Activated T-helper 17 cell treated with anti-CD3 and anti-CD28 coated beads, Interleukin-2, amount 50 U/mL, for 72 hours (primary cell): Measurements from ENCODE around the gene CDV3. TPM values are rescaled to one million over a fixed set of nuclear protein-coding genes. Genes with fewer than 3 reads are reported as not detected.
A peak's percentile ranks its signal among the peaks of the same experiment; 100 is the strongest.
"Not testable (repeated sequence)": the region's sequence is repeated elsewhere in the genome, so short reads cannot be mapped to it uniquely, and the experiment has no call there.

Experiments used
- ATAC-seq: fragments of 150-1000 bp; cut with Tn5 transposase; replicated peaks from 2 replicates; pipeline ENCODE4 v1.10.0; 2021; ENCODE audit warnings: mild to moderate bottlenecking, moderate library complexity
- H3K27ac Mint-ChIP-seq: one replicate; pipeline ENCODE4 v1.8.0; 2022; ENCODE audit warnings: mixed read lengths
- H3K27me3 Mint-ChIP-seq: one replicate; pipeline ENCODE4 v1.8.0; 2022; ENCODE audit warnings: mixed read lengths
- H3K36me3 Mint-ChIP-seq: one replicate; pipeline ENCODE4 v1.8.0; 2022; ENCODE audit warnings: low read depth, mild to moderate bottlenecking, mixed read lengths
- H3K4me1 Mint-ChIP-seq: one replicate; pipeline ENCODE4 v1.8.0; 2022; ENCODE audit warnings: mixed read lengths
- H3K4me3 Mint-ChIP-seq: one replicate; pipeline ENCODE4 v1.8.0; 2022; ENCODE audit warnings: mild to moderate bottlenecking, mixed read lengths
- H3K9me3 Mint-ChIP-seq: one replicate; pipeline ENCODE4 v1.8.0; 2022; ENCODE audit warnings: mixed read lengths
- total RNA-seq, 2 donors: library from RNA; stranded (reverse); gene quantifications; one replicate each; pipeline ENCODE4 v1.2.3, GENCODE V29; 2022

The CDV3 gene, protein sequence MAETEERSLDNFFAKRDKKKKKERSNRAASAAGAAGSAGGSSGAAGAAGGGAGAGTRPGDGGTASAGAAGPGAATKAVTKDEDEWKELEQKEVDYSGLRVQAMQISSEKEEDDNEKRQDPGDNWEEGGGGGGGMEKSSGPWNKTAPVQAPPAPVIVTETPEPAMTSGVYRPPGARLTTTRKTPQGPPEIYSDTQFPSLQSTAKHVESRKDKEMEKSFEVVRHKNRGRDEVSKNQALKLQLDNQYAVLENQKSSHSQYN
- 100 to 1,000 TPM; 131 to 245 TPM for total RNA-seq

DNA sequence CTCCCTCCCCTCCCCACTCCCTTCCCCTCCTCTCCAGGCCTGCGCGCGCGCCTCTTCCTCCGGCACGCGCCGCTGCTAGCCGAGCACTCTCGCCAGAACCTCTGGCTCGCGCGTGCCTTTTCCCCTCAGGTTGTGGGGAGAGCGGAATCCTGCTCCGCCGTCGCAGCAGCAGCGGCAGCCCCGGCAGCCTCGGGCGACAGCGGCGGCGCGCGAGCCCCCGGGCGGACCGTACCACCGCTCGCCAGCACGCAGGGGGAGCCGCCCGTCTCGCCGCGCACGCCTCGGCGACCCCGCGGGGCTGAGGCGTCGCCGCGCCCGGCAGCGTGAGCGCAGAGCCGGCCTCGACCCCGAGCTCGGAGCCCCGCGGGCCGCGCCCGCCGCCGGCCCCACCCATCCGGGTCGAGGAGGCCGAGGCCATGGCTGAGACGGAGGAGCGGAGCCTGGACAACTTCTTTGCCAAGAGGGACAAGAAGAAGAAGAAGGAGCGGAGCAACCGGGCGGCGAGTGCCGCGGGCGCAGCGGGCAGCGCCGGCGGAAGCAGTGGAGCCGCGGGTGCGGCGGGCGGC, at the start of gene CDV3:
CDV3 (plus strand) TSS at position 58 of the 566 bp plus-strand sequence; CDS start at position 417, 359 bp downstream.
- H3K4me1 Mint-ChIP-seq: peaks cover 31% of the 10 kb centered on the region
- peak within 1 kb of the TSS; percentile 98 for H3K4me3 Mint-ChIP-seq
- peak; percentile 26 for ATAC-seq
- no peaks in the 10 kb centered on the region for H3K27me3 Mint-ChIP-seq
- peaks cover 51% of the 10 kb centered on the region for H3K36me3 Mint-ChIP-seq
- no peaks in the 10 kb centered on the region for H3K9me3 Mint-ChIP-seq
- peak within 1 kb of the TSS; percentile 98 for H3K27ac Mint-ChIP-seq

DNA sequence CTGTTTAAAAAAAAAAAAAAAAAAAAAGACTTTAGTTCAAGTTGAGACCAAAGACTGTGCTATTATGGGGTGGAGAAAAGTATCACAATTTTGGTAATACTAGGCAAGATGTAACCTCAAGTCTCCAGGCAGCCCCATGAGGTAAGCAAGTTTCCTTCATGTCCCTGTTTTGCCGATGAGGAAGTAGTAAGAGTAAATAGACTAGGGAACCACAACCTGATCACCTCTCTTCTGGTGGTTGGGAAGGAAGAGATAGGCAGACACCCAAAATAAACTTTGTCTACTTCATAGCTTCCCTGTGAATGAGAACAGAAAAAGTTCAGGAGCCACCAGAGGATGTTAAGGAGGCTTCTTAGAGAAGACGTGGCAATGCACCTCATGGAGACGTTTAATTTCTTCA, 49.7 kb upstream of the CDV3 start:
- H3K4me1 Mint-ChIP-seq, H3K9me3 Mint-ChIP-seq, H3K27ac Mint-ChIP-seq, H3K27me3 Mint-ChIP-seq, ATAC-seq, H3K4me3 Mint-ChIP-seq, H3K36me3 Mint-ChIP-seq: not testable (repeated sequence)

DNA sequence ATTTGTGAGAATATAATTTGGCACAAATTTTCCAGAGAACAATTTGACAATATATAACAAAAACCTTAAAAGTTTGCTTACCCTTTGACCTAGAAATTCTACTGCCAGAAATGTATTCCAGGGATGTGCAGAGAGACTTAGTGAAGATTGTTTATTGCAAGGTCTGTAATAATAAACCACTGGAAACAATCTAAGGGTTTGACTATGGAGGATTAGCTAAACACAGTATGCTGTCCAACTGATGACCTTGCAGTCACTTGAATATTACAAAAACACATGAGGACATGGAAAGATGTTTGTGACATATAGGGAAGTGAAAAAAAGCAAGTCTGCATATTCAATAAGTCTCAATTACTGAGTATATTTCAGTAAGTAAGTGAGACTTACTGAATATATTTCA, 48.1 kb upstream of the CDV3 start:
- no peaks in the 10 kb centered on the region for H3K27me3 Mint-ChIP-seq
- no peak overlapping the region for H3K27ac Mint-ChIP-seq
- H3K36me3 Mint-ChIP-seq: no peaks in the 10 kb centered on the region

DNA sequence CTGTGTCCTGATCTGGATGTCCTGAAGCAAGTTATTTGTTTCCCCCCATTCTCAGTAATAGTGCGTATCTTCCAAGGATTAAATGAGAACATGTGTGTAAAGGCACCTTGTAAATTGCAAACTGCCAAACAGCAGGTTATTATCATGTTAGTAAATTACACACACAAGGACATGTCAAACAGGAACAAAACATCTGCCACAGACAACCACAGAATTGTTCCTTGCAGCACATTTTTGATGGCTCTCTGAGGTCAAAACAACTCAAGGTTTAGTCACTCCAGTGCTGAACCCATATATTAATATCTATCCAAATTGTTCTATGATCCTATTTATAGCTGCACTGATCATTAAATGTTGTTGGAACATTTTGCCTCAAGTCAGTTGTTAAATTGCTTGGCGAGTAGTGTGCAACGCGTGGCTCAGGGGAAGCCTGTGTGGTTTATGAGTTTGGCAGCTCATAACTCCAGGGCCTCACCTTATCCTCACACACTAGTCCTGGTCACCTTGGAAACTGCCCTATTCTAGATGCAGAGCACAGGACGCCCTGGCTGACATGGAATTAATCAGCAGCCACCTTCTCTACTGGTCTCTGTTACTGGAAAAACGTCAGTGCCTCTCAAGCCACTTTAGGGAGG, 46.3 kb upstream of the CDV3 start:
- Mint-ChIP-seq H3K4me3 (no peak overlapping the region), H3K27ac (no peak overlapping the region), H3K9me3 (peaks cover 7% of the 10 kb centered on the region), H3K4me1 (no peaks in the 10 kb centered on the region), H3K36me3 (no peaks in the 10 kb centered on the region), H3K27me3 (no peaks in the 10 kb centered on the region)
- ATAC-seq: no peak

More for the DNA sequence above, 48.1 kb upstream of the CDV3 start:
- Mint-ChIP-seq H3K9me3 (peaks cover 7% of the 10 kb centered on the region), H3K4me1 (no peaks in the 10 kb centered on the region), H3K4me3 (no peak overlapping the region)
- ATAC-seq: no peak

DNA sequence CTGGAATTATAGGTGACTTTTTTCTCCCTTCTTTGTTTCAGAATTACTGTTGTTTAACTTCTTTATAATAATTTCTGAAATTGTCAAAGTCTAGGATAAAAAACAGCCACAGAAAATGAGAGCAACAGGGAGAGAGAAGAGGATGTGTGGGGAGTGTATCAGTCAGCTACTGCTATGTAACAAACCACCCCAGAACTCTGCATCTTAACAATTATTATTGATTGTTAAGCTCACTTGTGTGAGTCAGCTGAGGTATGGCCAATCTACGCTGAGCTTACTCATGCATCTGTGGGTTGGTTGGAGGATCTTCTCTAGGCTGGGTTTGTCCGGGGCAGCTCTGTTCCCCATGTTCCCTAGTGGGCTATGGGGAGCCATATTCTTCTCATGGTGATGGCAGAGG, 43.7 kb upstream of the CDV3 start:
- Mint-ChIP-seq H3K4me3 (no peak overlapping the region), H3K4me1 (no peaks in the 10 kb centered on the region), H3K36me3 (no peaks in the 10 kb centered on the region), H3K27me3 (no peaks in the 10 kb centered on the region), H3K9me3 (peaks cover 7% of the 10 kb centered on the region), H3K27ac (no peak overlapping the region)
- no peak for ATAC-seq

DNA sequence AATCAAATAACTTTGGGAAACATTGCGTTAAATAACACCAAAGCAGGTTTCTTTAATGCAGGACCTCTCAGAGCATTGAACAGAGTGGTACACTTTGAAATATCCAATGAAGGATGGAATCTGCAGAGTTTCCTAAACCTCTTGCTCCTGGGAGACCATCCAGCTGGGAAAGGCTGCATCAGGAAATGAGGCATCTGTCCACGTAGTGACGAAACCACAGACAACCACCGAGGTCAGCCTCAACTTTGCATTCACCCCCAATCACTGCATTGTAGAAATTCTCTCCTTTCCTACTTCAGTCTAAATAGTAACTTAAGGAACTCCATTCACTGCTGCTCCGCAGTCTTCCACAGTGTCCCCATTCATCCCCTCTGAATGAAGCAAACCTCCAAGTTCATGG, 41.5 kb upstream of the CDV3 start:
- H3K4me1 Mint-ChIP-seq: no peaks in the 10 kb centered on the region
- no peaks in the 10 kb centered on the region for H3K27me3 Mint-ChIP-seq
- no peak overlapping the region for H3K4me3 Mint-ChIP-seq
- ATAC-seq: no peak
- H3K9me3 Mint-ChIP-seq: peaks cover 7% of the 10 kb centered on the region
- no peak overlapping the region for H3K27ac Mint-ChIP-seq
- H3K36me3 Mint-ChIP-seq: no peaks in the 10 kb centered on the region

DNA sequence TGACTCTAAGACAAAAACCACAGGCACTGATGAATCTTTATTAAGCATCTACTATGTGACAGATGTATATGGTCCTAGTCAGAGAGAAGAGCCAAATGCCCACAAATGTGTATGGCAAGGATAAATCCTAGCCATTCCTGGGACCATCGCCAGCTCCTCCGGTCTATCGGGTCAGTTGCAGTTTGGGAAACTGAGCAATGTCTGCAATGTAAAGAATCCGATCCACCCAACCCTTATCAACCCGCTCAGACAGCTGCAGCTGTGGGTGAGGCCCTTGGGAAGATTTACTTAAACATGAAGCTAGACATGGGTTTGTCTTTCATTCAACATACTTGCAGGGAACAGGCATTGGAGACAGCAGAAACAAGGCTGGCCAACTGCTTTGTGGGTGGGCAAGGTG, 40.5 kb upstream of the CDV3 start:
- Mint-ChIP-seq H3K27ac (no peak overlapping the region), H3K4me1 (no peaks in the 10 kb centered on the region)

DNA sequence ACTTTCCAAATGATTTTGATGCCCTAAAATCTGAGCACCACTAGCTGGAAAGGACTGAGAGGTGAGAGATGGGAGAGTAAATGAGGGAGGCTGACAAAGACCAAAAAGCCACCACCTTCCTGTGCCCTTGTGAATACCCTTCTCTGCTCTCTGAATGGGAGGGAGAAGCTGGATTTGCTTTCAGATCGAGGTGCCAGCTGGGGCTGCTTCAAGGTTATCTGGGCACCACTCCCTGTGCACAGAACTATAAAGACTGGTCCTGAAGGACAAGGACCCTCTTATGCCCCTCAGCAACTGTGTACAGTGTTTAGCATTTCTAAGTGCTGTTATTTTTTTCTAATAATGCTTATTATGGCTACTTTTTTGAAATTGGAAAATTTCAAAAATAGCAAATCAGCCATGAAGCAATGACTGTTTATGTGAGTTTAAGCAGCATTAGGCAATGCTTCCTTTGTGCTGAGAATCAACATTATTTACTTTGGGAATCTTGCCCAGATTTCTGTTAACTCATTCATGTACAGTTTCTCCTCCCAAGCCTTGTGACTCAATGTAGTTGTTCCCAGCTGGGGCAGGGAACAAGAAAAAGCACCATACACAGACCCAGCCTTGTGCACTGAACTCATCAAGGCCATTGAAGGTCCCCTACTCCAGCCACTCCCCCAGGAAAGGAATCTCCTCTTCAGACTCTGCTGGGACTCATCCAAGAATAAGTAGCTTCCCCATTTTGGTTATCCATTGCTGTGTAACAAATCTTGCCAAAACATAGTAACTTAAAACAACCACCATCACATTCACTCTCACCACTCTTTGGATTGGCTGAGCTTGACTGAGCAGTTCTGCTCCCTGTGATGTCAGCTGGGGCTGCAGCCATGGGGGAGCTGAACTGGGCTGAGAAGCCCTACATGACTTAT, 37.3 kb upstream of the CDV3 start:
- Mint-ChIP-seq H3K36me3 (no peaks in the 10 kb centered on the region), H3K4me3 (no peak overlapping the region), H3K27ac (no peak overlapping the region), H3K27me3 (no peaks in the 10 kb centered on the region), H3K9me3 (peaks cover 4% of the 10 kb centered on the region), H3K4me1 (no peaks in the 10 kb centered on the region)
- no peak for ATAC-seq

More for the DNA sequence above, 40.5 kb upstream of the CDV3 start:
- Mint-ChIP-seq H3K9me3 (peaks cover 8% of the 10 kb centered on the region), H3K4me3 (no peak overlapping the region), H3K36me3 (no peaks in the 10 kb centered on the region), H3K27me3 (no peaks in the 10 kb centered on the region)
- ATAC-seq: no peak

DNA sequence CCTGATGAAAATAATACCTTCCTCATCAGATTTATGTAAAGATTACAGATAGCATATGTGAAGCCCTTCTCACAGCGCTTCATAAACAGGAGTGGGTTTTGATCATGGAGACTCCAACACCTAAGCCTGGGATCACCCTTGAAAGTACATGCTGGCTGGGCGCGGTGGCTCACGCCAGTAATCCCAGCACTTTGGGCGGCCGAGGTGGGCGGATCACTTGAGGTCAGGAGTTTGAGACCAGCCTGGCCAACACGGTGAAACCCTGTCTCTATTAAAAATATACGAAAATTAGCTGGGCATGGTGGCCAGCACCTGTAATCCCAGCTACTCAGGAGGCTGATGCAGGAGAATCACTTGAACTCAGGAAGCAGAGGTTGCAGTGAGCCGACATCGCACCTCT, 36.4 kb upstream of the CDV3 start:
- not testable (repeated sequence) for H3K9me3 Mint-ChIP-seq, H3K4me3 Mint-ChIP-seq, ATAC-seq, H3K4me1 Mint-ChIP-seq, H3K27ac Mint-ChIP-seq, H3K27me3 Mint-ChIP-seq, H3K36me3 Mint-ChIP-seq

DNA sequence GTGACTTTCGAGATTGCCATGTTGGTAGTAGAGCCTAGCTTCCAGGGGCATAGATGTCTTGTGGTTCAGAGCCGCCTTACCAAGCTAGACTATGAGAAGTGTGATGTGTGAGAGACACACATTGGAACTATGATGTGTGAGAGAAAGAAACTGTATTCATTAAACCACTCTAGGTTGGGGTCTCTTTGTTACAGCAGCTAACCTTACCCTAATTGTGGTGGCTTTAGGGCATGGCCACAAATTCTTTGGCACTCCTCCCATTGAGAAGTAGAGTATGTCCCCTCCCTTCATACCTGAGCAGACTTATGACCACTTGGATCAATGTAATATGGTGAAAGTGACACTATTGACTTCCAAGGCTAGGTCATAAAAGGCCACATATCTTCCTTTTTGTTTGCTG, 35.3 kb upstream of the CDV3 start:
- peaks cover 4% of the 10 kb centered on the region for H3K9me3 Mint-ChIP-seq
- H3K27me3 Mint-ChIP-seq: no peaks in the 10 kb centered on the region
- H3K27ac Mint-ChIP-seq: no peak overlapping the region
- no peak overlapping the region for H3K4me3 Mint-ChIP-seq
- no peaks in the 10 kb centered on the region for H3K36me3 Mint-ChIP-seq
- no peaks in the 10 kb centered on the region for H3K4me1 Mint-ChIP-seq
- no peak for ATAC-seq

DNA sequence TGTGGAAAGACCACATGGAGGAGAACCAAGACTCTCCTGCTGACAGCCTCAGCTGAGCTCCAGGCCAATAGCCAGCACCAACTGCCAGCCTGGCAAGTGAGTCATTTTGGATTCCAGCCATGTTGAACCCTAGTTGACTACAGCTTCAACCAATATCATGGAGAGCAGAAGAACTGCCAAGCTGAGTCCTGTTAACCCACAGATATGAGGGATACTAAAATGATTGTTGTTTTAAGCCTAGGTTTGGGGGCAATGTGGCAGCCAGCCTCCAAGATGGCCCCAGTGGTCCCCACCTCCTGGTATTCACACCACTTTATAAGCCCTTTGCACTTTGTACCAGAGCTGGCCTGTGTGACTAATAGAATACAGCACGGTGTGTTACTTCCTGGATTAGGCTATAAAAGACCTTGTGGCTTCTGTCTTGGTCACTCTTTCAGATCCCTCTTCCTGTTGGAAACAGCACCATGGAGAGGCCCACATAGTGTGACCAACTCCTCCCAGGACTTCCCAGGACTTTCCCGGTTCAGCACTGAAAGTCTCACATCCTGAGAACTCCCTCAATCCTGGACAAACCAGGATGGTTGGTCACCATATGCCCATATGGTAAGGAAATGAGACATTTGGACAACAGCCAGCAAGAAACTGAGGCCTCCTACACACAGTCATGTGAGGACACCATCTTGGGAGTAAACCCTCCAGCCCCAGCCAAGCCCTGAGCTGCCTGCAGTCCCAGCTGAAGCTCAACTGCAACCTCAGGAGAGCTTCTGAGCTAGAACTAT, 32.4 kb upstream of the CDV3 start:
- Mint-ChIP-seq H3K27ac (no peak overlapping the region), H3K4me3 (no peak overlapping the region), H3K27me3 (no peaks in the 10 kb centered on the region), H3K4me1 (no peaks in the 10 kb centered on the region), H3K9me3 (peaks cover 4% of the 10 kb centered on the region), H3K36me3 (no peaks in the 10 kb centered on the region)
- ATAC-seq: peak; percentile 56

DNA sequence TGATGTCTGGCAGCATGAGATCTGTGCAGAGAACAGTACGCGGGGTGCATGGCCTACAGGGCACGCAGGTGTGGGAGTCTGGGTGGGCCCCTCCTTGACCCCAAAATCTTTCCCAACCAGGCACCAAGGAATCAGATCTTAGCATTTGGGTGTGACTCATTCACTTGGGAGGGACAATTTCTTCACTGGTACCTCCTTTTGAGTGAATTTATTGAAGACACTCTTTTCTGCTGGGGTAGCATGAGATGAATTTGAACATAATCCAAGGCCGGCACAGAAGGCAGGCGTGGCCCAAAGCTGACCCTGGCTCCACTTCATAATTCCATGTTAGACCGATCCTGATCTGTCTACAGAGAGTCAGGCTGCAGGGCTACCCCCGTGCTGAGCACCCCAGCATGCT, 30.6 kb upstream of the CDV3 start:
- Mint-ChIP-seq H3K36me3 (no peaks in the 10 kb centered on the region), H3K4me3 (no peak overlapping the region), H3K27ac (no peak overlapping the region), H3K27me3 (no peaks in the 10 kb centered on the region), H3K4me1 (no peaks in the 10 kb centered on the region), H3K9me3 (peaks cover 4% of the 10 kb centered on the region)
- no peak for ATAC-seq

DNA sequence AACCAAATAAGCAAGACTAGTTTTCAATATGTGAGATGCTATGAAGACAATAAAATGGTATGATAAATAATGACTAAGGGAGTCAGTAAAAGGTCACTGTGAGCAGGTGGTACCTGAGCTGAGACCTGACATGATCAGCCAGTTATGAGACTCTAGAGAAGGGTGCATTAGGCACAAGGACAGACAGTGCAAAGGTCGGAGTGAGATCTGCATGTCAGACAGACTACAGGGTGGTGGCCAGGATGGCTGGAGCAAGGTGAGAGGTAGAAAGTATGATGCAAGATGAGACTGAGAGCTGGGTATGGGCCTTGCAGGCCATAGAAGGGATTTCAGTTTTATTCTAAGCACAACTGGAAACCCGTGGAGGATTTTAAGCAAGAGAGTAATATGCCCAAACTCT, 28.5 kb upstream of the CDV3 start:
- not testable (repeated sequence) for H3K27me3 Mint-ChIP-seq, H3K4me3 Mint-ChIP-seq, H3K27ac Mint-ChIP-seq, H3K4me1 Mint-ChIP-seq, H3K36me3 Mint-ChIP-seq, ATAC-seq, H3K9me3 Mint-ChIP-seq

DNA sequence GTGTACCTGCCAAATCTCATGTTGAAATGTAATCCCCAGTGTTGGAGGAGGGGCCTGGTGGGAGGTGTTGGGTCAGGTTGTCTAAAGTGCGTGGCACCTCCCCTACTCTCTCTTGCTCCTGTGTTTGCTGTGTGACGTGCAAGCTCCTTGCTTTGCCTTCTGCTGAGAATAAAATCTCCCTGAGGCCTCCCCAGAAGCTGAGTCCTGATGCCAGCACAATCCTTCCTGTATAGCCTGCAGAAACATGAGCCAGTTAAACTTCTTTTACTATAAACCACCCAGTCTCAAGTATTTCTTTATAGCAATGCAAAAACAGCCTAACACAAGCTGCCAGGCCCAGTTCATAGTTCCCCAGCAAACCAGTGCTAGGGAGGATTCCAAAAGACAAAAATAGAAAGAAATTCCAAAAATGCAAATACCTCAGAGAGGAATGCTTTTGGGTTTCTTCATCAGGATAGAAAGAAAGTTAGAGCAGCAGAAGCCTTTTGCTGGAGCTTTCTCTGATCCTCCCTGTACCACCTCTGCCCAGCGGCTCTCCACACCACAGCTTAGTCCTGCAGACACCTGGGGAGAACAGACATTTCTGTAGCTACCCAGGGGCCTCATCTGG, 25.9 kb upstream of the CDV3 start:
- H3K4me1 Mint-ChIP-seq: no peaks in the 10 kb centered on the region
- no peaks in the 10 kb centered on the region for H3K36me3 Mint-ChIP-seq
- no peak overlapping the region for H3K4me3 Mint-ChIP-seq
- H3K27me3 Mint-ChIP-seq: no peaks in the 10 kb centered on the region
- no peaks in the 10 kb centered on the region for H3K9me3 Mint-ChIP-seq
- ATAC-seq: no peak
- H3K27ac Mint-ChIP-seq: no peak overlapping the region
